Measurements from ENCODE around the gene GRID2IP.

Gene GRID2IP

GRCh38 chr7:6559896-6560295 lies 8.6 kb upstream of the GRID2IP start:
- DNase-seq = peak; percentile 43

- DNase-seq = peak; percentile 53
Observed at GRCh38 chr7:6558837-6559236, 7.6 kb upstream of the GRID2IP start.

GRCh38 chr7:6556196-6556595 lies 4.9 kb upstream of the GRID2IP start:
- peak; percentile 53 for DNase-seq

- DNase-seq = no peak
Observed at GRCh38 chr7:6554848-6555247, 3.6 kb upstream of the GRID2IP start.

GRCh38 chr7:6553448-6554044 lies 2.3 kb upstream of the GRID2IP start:
- no peak for DNase-seq

- no peak for DNase-seq
Observed at GRCh38 chr7:6547400-6547799, 3.9 kb downstream of the GRID2IP start.

GRCh38 chr7:6546498-6547251 lies 4.6 kb downstream of the GRID2IP start:
- no peak for DNase-seq

- DNase-seq = no peak
Observed at GRCh38 chr7:6545398-6546126, 5.7 kb downstream of the GRID2IP start.

GRCh38 chr7:6542368-6542767 lies 8.9 kb downstream of the GRID2IP start:
- no peak for DNase-seq

GRCh38 chr7:6536262-6537260 lies 14.7 kb downstream of the GRID2IP start:
- peak; percentile 67 for DNase-seq

- no peak for DNase-seq
Observed at GRCh38 chr7:6533893-6534495, 17.3 kb downstream of the GRID2IP start.

GRCh38 chr7:6532516-6532915 lies 18.7 kb downstream of the GRID2IP start:
- DNase-seq = no peak

GRCh38 chr7:6531492-6532279 lies 19.6 kb downstream of the GRID2IP start:
- no peak for DNase-seq

- peak; percentile 25 for DNase-seq
Observed at GRCh38 chr7:6530626-6531491, 20.4 kb downstream of the GRID2IP start.

- no peak for DNase-seq
Observed at GRCh38 chr7:6529643-6530042, 21.6 kb downstream of the GRID2IP start.

- no peak for DNase-seq
Observed at GRCh38 chr7:6528401-6529130, 22.7 kb downstream of the GRID2IP start.

GRCh38 chr7:6526997-6527378 lies 24.3 kb downstream of the GRID2IP start:
- no peak for DNase-seq

GRCh38 chr7:6520163-6520981 lies 30.9 kb downstream of the GRID2IP start:
- DNase-seq = peak; percentile 23

Data from NCI-H2171 treated with DMSO at 0.1 percent for 48 hours (cell line).